ENCODE measurements around the gene CNTNAP2. TPM values are rescaled to one million over a fixed set of nuclear protein-coding genes. Genes with fewer than 3 reads are reported as not detected.
A peak's percentile ranks its signal among the peaks of the same experiment; 100 is the strongest.

CNTNAP2 gene
- polyA plus RNA-seq, 4 donors, result 0.54 to 10.1 (median 2.6) TPM

DNA sequence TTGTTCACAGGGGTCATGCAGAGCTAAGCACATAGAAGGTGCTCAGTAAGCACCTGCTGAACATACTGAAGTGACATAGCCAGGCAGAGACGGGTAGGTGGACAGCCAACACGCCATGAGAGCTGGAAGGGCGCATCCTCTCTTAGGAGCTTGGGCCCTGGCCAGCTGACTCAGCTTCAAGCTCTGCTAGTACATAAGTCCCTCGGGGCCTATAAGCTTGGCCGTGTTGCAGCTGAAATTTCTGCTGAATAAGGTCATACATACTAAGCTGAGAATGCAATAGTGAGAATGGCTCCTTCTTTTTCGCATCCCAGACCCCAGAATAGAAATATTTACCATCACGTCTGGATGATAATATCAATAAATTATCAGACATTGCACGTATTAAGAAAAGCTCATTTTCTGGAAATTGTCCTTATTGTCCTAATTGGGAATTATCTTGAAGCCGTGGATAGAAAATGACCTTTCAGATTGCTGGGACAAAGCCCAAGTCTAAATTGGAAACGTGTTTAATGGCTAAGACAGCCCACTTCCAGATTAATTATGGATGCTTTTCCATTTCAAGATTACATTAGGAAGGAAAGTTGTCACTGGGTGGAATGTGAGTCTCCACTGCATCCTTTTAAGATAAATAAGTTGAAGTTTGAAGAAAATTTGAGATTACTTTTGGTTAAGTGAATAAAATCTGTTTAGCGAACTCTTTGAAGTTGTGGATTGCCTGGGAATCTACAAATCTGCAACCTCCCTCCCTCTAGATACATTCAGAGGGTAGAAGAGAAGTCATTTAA lies 2186.9 kb downstream of the CNTNAP2 start:
- H3K9me3 ChIP-seq (ENCODE audit: control insufficient read depth in 2 of 2, insufficient read depth in 1 of 2, low read depth in 1 of 2, low read length in 1 of 2), result no peaks in the 10 kb centered on the region
- no peaks in the 10 kb centered on the region for H3K36me3 ChIP-seq (ENCODE audit: control insufficient read depth in 3 of 3, insufficient read depth in 2 of 3, low read depth in 1 of 3, low read length in 3 of 3)
- H3K27ac ChIP-seq (ENCODE audit: low read depth in 1 of 3, low read length in 2 of 3), result no peak overlapping the region
- DNase-seq (no peak), FAIRE-seq (no peak)
- WGBS, 3 donors, result 48 to 75% (median 71%) methylated on average over 11 of the region's 11 CpGs
- H3K4me1 ChIP-seq (ENCODE audit: control insufficient read depth in 3 of 3, insufficient read depth in 2 of 3, low read depth in 1 of 3, low read length in 2 of 3), result peaks cover 1 to 12% (median 2%) of the 10 kb centered on the region in 3 donors
- no peak overlapping the region for H3K4me3 ChIP-seq (ENCODE audit: low read depth in 1 of 3, low read length in 3 of 3)
- no peaks in the 10 kb centered on the region for H3K27me3 ChIP-seq (ENCODE audit: control insufficient read depth in 3 of 3, insufficient read depth in 3 of 3, low read length in 3 of 3)

DNA sequence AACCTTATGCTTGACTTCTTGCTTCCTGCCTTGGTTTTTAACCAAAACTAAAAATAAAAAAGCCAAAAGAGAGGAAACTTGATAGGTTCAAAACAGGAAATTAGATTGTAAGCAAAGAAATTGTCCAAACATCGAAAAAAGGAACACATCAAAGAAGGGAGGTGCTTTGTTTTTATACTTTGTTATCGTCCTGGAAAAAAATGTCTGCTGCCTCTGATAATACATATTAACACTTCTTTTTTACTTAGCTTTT lies 2187.4 kb downstream of the CNTNAP2 start:
- no peak for FAIRE-seq
- H3K4me3 ChIP-seq (ENCODE audit: low read depth in 1 of 3, low read length in 3 of 3), result no peak overlapping the region
- no peak overlapping the region for H3K27ac ChIP-seq (ENCODE audit: low read depth in 1 of 3, low read length in 2 of 3)

DNA sequence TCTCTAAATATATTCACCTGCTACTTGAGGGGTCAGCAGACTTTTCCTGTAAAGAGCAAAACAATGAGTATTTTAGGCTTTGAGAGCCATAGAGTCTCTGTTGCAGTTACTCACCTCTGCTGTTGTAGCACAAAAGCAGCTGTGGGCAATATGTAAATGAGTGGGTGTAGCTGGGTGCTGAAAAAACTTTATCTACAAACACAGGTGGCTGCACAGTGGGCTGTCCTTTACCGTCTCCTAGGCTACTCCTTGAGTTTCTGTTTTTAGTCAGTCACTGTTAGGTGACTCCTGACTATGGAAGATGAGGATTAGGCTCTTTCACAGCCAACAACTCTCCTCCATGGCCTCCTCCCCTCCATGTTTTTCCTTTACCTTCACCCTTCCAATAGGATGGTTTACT lies 2187.9 kb downstream of the CNTNAP2 start:
- H3K27me3 ChIP-seq (ENCODE audit: control insufficient read depth in 3 of 3, insufficient read depth in 3 of 3, low read length in 3 of 3), result no peaks in the 10 kb centered on the region
- FAIRE-seq, result no peak
- H3K9me3 ChIP-seq (ENCODE audit: control insufficient read depth in 2 of 2, insufficient read depth in 1 of 2, low read depth in 1 of 2, low read length in 1 of 2), result no peaks in the 10 kb centered on the region
- no peak overlapping the region for H3K4me3 ChIP-seq (ENCODE audit: low read depth in 1 of 3, low read length in 3 of 3)
- H3K36me3 ChIP-seq (ENCODE audit: control insufficient read depth in 3 of 3, insufficient read depth in 2 of 3, low read depth in 1 of 3, low read length in 3 of 3), result no peaks in the 10 kb centered on the region
- peaks cover under 1 to 7% (median 2%) of the 10 kb centered on the region in 3 donors for H3K4me1 ChIP-seq (ENCODE audit: control insufficient read depth in 3 of 3, insufficient read depth in 2 of 3, low read depth in 1 of 3, low read length in 2 of 3)
- H3K27ac ChIP-seq (ENCODE audit: low read depth in 1 of 3, low read length in 2 of 3), result no peak overlapping the region
- DNase-seq, result no peak
- WGBS, 3 donors, result 6 to 42% (median 21%) methylated on average over 1 of the region's 1 CpG

More for the DNA sequence above, 2187.4 kb downstream of the CNTNAP2 start:
- no peak for DNase-seq
- H3K36me3 ChIP-seq (ENCODE audit: control insufficient read depth in 3 of 3, insufficient read depth in 2 of 3, low read depth in 1 of 3, low read length in 3 of 3), result no peaks in the 10 kb centered on the region
- H3K27me3 ChIP-seq (ENCODE audit: control insufficient read depth in 3 of 3, insufficient read depth in 3 of 3, low read length in 3 of 3), result no peaks in the 10 kb centered on the region
- 26 to 51% (median 50%) methylated on average over 2 of the region's 2 CpGs for WGBS, 3 donors
- H3K9me3 ChIP-seq (ENCODE audit: control insufficient read depth in 2 of 2, insufficient read depth in 1 of 2, low read depth in 1 of 2, low read length in 1 of 2), result no peaks in the 10 kb centered on the region
- peaks cover 1 to 11% (median 2%) of the 10 kb centered on the region in 3 donors for H3K4me1 ChIP-seq (ENCODE audit: control insufficient read depth in 3 of 3, insufficient read depth in 2 of 3, low read depth in 1 of 3, low read length in 2 of 3)

DNA sequence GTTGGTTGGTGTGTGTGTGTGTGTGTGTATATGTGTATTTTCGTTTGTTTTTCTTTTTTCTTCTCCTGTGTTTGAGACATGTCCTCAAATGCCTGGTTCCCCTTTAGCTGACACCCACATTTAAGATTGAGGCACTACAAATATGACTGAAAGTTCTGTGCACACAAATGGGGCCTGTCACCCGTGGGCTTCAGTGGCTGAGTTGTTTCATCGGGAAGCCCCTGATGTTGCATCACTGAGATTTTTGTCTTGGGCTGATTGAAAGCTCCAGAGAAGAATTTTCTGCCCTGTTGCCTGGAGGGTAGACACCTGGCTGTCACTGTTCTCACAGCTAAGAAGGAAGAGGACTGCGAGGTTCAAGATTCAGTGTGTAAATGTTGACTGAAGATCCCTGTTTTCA lies 2190.2 kb downstream of the CNTNAP2 start:
- DNase-seq (no peak), FAIRE-seq (no peak)
- no peak overlapping the region for H3K27ac ChIP-seq (ENCODE audit: low read depth in 1 of 3, low read length in 2 of 3)
- no peak overlapping the region for H3K4me3 ChIP-seq (ENCODE audit: low read depth in 1 of 3, low read length in 3 of 3)
- peaks cover 0 to 2% (median 0%) of the 10 kb centered on the region in 3 donors for H3K4me1 ChIP-seq (ENCODE audit: control insufficient read depth in 3 of 3, insufficient read depth in 2 of 3, low read depth in 1 of 3, low read length in 2 of 3)
- WGBS, 3 donors, result 65 to 74% (median 68%) methylated on average over 4 of the region's 4 CpGs
- H3K9me3 ChIP-seq (ENCODE audit: control insufficient read depth in 2 of 2, insufficient read depth in 1 of 2, low read depth in 1 of 2, low read length in 1 of 2), result no peaks in the 10 kb centered on the region
- H3K27me3 ChIP-seq (ENCODE audit: control insufficient read depth in 3 of 3, insufficient read depth in 3 of 3, low read length in 3 of 3), result no peaks in the 10 kb centered on the region
- H3K36me3 ChIP-seq (ENCODE audit: control insufficient read depth in 3 of 3, insufficient read depth in 2 of 3, low read depth in 1 of 3, low read length in 3 of 3), result no peaks in the 10 kb centered on the region

DNA sequence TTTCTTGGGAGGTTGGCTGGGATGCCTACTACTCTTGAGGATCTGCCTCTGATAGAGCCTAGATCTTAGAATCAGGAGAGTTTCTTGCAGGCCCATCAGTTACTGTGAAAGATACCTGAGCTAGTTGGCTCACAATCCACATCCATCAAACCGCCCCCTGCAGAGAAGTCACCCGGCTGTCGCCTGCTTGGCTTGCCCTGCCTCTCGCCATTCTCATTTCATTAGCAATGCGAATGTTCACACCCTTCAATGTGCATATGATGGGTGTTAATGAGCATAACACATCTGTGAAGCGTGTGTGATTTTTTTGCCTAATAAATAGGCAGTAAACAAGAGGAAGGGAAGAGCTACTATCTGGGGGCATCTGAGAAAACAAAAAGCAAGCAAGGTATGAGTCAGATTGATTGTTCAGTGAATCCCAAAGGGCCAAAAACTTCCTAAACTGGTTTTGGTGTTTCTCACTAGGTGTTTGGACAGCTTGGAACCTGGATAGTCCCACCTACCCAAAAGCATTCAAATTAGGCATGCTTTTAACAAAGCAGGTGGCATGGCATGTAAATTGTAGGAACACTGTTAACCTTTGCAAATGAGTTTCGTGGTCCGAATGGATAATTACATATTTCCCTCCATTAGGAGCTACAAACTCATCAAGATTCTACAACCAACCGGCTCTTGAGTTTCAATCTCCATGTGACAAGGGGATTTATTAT lies 2201.7 kb downstream of the CNTNAP2 start:
- Histone ChIP-seq H3K27ac (ENCODE audit: low read depth in 1 of 3, low read length in 2 of 3) (peak overlapping the region in 1 of 3 donors; percentile 54), H3K36me3 (ENCODE audit: control insufficient read depth in 3 of 3, insufficient read depth in 2 of 3, low read depth in 1 of 3, low read length in 3 of 3) (no peaks in the 10 kb centered on the region), H3K4me3 (ENCODE audit: low read depth in 1 of 3, low read length in 3 of 3) (no peak overlapping the region), H3K27me3 (ENCODE audit: control insufficient read depth in 3 of 3, insufficient read depth in 3 of 3, low read length in 3 of 3) (no peaks in the 10 kb centered on the region), H3K9me3 (ENCODE audit: control insufficient read depth in 2 of 2, insufficient read depth in 1 of 2, low read depth in 1 of 2, low read length in 1 of 2) (no peaks in the 10 kb centered on the region), H3K4me1 (ENCODE audit: control insufficient read depth in 3 of 3, insufficient read depth in 2 of 3, low read depth in 1 of 3, low read length in 2 of 3) (peaks cover 0 to 16% (median 5%) of the 10 kb centered on the region in 3 donors)
- 66 to 78% (median 66%) methylated on average over 9 of the region's 9 CpGs for WGBS, 3 donors
- DNase-seq (no peak), FAIRE-seq (no peak)

GRCh38 chr7:148318838-148319237 lies 2202.2 kb downstream of the CNTNAP2 start:
- no peak for FAIRE-seq
- Histone ChIP-seq H3K27ac (ENCODE audit: low read depth in 1 of 3, low read length in 2 of 3) (peak overlapping the region in 1 of 3 donors; percentile 54), H3K27me3 (ENCODE audit: control insufficient read depth in 3 of 3, insufficient read depth in 3 of 3, low read length in 3 of 3) (no peaks in the 10 kb centered on the region), H3K4me3 (ENCODE audit: low read depth in 1 of 3, low read length in 3 of 3) (no peak overlapping the region), H3K4me1 (ENCODE audit: control insufficient read depth in 3 of 3, insufficient read depth in 2 of 3, low read depth in 1 of 3, low read length in 2 of 3) (peaks cover 0 to 16% (median 5%) of the 10 kb centered on the region in 3 donors), H3K9me3 (ENCODE audit: control insufficient read depth in 2 of 2, insufficient read depth in 1 of 2, low read depth in 1 of 2, low read length in 1 of 2) (no peaks in the 10 kb centered on the region), H3K36me3 (ENCODE audit: control insufficient read depth in 3 of 3, insufficient read depth in 2 of 3, low read depth in 1 of 3, low read length in 3 of 3) (no peaks in the 10 kb centered on the region)
- WGBS, 3 donors, result 19 to 48% (median 38%) methylated on average over 2 of the region's 2 CpGs
- DNase-seq, result peak; percentile 61 to 87

DNA sequence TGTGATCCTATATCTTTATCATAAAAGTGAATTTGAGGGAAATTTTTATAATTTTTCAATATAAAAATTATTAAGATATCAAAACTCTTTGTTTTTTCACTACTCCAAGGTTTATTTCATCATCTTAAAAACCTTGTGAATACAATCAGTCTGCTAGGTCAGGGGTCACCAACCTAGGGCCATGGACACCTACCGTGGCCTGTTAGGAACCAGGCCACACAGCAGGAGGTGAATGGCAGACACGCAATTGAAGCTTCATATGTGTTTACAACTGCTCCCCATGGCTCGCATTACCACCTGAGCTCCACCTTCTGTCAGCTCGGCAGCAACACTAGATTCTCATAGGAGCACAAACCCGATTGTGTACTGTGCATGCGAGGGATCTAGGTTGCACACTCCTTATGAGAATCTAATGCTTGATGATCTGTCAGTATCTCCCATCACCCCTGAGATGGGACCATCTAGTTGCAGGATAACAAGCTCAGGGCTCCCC lies 2202.8 kb downstream of the CNTNAP2 start:
- Histone ChIP-seq H3K9me3 (ENCODE audit: control insufficient read depth in 2 of 2, insufficient read depth in 1 of 2, low read depth in 1 of 2, low read length in 1 of 2) (no peaks in the 10 kb centered on the region), H3K4me1 (ENCODE audit: control insufficient read depth in 3 of 3, insufficient read depth in 2 of 3, low read depth in 1 of 3, low read length in 2 of 3) (peaks cover 0 to 16% (median 5%) of the 10 kb centered on the region in 3 donors), H3K27ac (ENCODE audit: low read depth in 1 of 3, low read length in 2 of 3) (no peak overlapping the region), H3K4me3 (ENCODE audit: low read depth in 1 of 3, low read length in 3 of 3) (no peak overlapping the region), H3K27me3 (ENCODE audit: control insufficient read depth in 3 of 3, insufficient read depth in 3 of 3, low read length in 3 of 3) (no peaks in the 10 kb centered on the region), H3K36me3 (ENCODE audit: control insufficient read depth in 3 of 3, insufficient read depth in 2 of 3, low read depth in 1 of 3, low read length in 3 of 3) (no peaks in the 10 kb centered on the region)
- FAIRE-seq, result no peak
- 66 to 81% (median 75%) methylated on average over 6 of the region's 6 CpGs for WGBS, 3 donors
- no peak for DNase-seq

DNA sequence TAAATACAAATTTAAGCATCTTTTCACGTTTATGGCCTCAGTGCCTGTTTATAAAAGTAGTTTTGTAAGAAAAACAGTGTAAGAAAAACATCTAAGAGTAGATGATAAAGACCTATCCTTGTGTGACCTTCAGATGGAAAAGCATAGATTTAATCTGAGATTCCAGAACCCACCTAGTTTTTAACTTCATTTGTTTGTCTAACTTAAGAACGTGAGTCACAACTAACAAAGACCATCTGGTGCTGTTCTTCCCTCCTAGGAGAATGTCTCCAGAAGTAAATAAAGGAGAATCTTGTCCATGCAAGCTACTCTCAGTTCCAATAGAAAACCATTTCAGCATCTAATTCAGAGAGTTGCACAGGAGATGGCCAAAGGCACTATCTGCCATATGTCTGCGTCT lies 2208.6 kb downstream of the CNTNAP2 start:
- no peak for FAIRE-seq
- no peak overlapping the region for H3K27ac ChIP-seq (ENCODE audit: low read depth in 1 of 3, low read length in 2 of 3)
- DNase-seq, result no peak
- H3K9me3 ChIP-seq (ENCODE audit: control insufficient read depth in 2 of 2, insufficient read depth in 1 of 2, low read depth in 1 of 2, low read length in 1 of 2), result no peaks in the 10 kb centered on the region
- 39 to 63% (median 61%) methylated on average over 3 of the region's 3 CpGs for WGBS, 3 donors
- no peak overlapping the region for H3K4me3 ChIP-seq (ENCODE audit: low read depth in 1 of 3, low read length in 3 of 3)
- H3K27me3 ChIP-seq (ENCODE audit: control insufficient read depth in 3 of 3, insufficient read depth in 3 of 3, low read length in 3 of 3), result peaks cover 0 to 2% (median 0%) of the 10 kb centered on the region in 3 donors
- peaks cover 0 to 5% (median 0%) of the 10 kb centered on the region in 3 donors for H3K4me1 ChIP-seq (ENCODE audit: control insufficient read depth in 3 of 3, insufficient read depth in 2 of 3, low read depth in 1 of 3, low read length in 2 of 3)
- H3K36me3 ChIP-seq (ENCODE audit: control insufficient read depth in 3 of 3, insufficient read depth in 2 of 3, low read depth in 1 of 3, low read length in 3 of 3), result no peaks in the 10 kb centered on the region

All from small intestine (tissue), 7 donors.